Spleen (tissue), 11 donors: Measurements from ENCODE around the gene TAF4. TPM values are rescaled to one million over a fixed set of nuclear protein-coding genes. Genes with fewer than 3 reads are reported as not detected.

Experiments used
- DNase-seq: peaks from one replicate; pipeline ENCODE4 v3.0.0-alpha.2; 2020
- H3K27ac ChIP-seq, 8 donors: fragments of 200-600 bp; sonication (generic) in 7 of 8; 1 replicate in 4 of 8; 2 replicates in 4 of 8; pipeline versions ENCODE4 v1.5.0 to v1.8.0; 2016 to 2021; ENCODE audit warnings: inconsistent platforms in 4 of 8, mild to moderate bottlenecking in 4 of 8, moderate library complexity in 1 of 8
- H3K27me3 ChIP-seq, 7 donors: fragments of 200-600 bp; sonication (generic) in 6 of 7; replicated peaks in 1 of 7; 1 replicate in 4 of 7; 2 replicates in 3 of 7; pipeline versions ENCODE4 v1.5.0 to v1.8.0; 2016 to 2021; ENCODE audit warnings: inconsistent platforms in 3 of 7, mild to moderate bottlenecking in 1 of 7
- H3K36me3 ChIP-seq, 6 donors: fragments of 200-600 bp; sonication (generic) in 5 of 6; 1 replicate in 4 of 6; 2 replicates in 2 of 6; pipeline versions ENCODE4 v1.5.0 to v1.8.0; 2016 to 2021; ENCODE audit warnings: inconsistent platforms in 2 of 6
- H3K4me1 ChIP-seq, 6 donors: fragments of 200-600 bp; sonication (generic) in 5 of 6; 1 replicate in 3 of 6; 2 replicates in 3 of 6; pipeline versions ENCODE4 v1.5.0 to v1.8.0; 2016 to 2021; ENCODE audit warnings: inconsistent platforms in 3 of 6
- H3K4me3 ChIP-seq, 8 donors: fragments of 200-600 bp; sonication (generic) in 7 of 8; 1 replicate in 4 of 8; 2 replicates in 4 of 8; pipeline versions ENCODE4 v1.5.0 to v1.8.0; 2016 to 2021; ENCODE audit warnings: inconsistent platforms in 4 of 8, mild to moderate bottlenecking in 4 of 8, moderate library complexity in 2 of 8
- H3K9me3 ChIP-seq, 8 donors: fragments of 200-600 bp; sonication (generic) in 7 of 8; 1 replicate in 4 of 8; 2 replicates in 4 of 8; pipeline versions ENCODE4 v1.5.0 to v1.8.0; 2016 to 2021; ENCODE audit warnings: inconsistent platforms in 4 of 8
- CTCF ChIP-seq, 11 experiments: fragments of 200-600 bp in 7 of 11; fragments of 450-650 bp in 4 of 11; sonication (generic) in 4 of 11; IDR thresholded peaks in 8 of 11; conservative IDR thresholded peaks in 3 of 11; 1 replicate in 7 of 11; 2 replicates in 4 of 11; pipeline versions ENCODE4 v1.4.0 to v1.8.0; 2016 to 2021; ENCODE audit warnings: antibody characterized with exemption in 11 of 11, inconsistent platforms in 4 of 11, mild to moderate bottlenecking in 1 of 11
- POLR2A ChIP-seq, 3 donors: fragments of 450-650 bp; IDR thresholded peaks; one replicate each; pipeline ENCODE4 v1.5.1; 2017; ENCODE audit warnings: antibody characterized with exemption in 3 of 3, mild to moderate bottlenecking in 1 of 3
- POLR2AphosphoS5 ChIP-seq, 3 donors: sonication (generic); formaldehyde crosslinking; IDR thresholded peaks; one replicate each; pipeline ENCODE4 v1.5.1; 2017; ENCODE audit warnings: antibody characterized with exemption in 3 of 3
- WGBS, 5 donors: extraction: QIAGEN DNeasy Blood & Tissue Kit in 3 of 5; methylation state at CpG; one replicate each; pipeline versions ENCODE4 v1.1.5 to v1.1.7; 2013 to 2018; 5-methylcytosine and 5-hydroxymethylcytosine counted together
- intact Hi-C: fragments of 100-400 bp; cut with DNase I; formaldehyde crosslinking; loops from one replicate; pipeline ENCODE4 v1.15.0; 2023; ENCODE audit warnings: low total_unique reads
- polyA plus RNA-seq, 3 donors: library from polyadenylated mRNA; stranded (reverse); fragments of 200-250 nt; gene quantifications; one replicate each; pipeline ENCODE4 v1.2.1, GENCODE V29; 2013
- total RNA-seq, 7 donors: library from RNA; depleted of rRNA in 3 of 7; stranded (reverse); fragments of >200 nt in 3 of 7; fragmentation: NEBNext Ultra II Directional in 4 of 7; extraction: Animal tissue kit (Norgen Biotek cat#: 25700) in 4 of 7; gene quantifications; one replicate each; pipeline versions ENCODE4 v1.1.0 to v1.2.1, GENCODE V29; 2016 to 2021
- donor health status: healthy with polysubstance abuse.
- donor health status: DM: no; HTN: no; CAD: no; lungs with moderate emphysema.
- donor health status: DM: no; HTN: no; CAD: no.
- donor health status: Bipolar disorder and iron deficiency.
- donor health status: healthy.
- donor health status: DM: no; HTN: no; CAD: no.
- donor health status: DM: yes; HTN: yes; CAD: no.

The TAF4 gene
- total and polyA plus RNA-seq, 10 donors, result 4.3 to 28.3 (median 16.5) TPM

- Histone ChIP-seq H3K36me3 (no peaks in the 10 kb centered on the region), H3K27me3 (no peaks in the 10 kb centered on the region), H3K27ac (no peak overlapping the region), H3K4me3 (no peak overlapping the region), H3K9me3 (no peaks in the 10 kb centered on the region), H3K4me1 (peaks cover 13 to 76% (median 47%) of the 10 kb centered on the region in 6 donors)
- no peak for TF ChIP-seq POLR2A (IDR thresholded peaks at IDR 0.05)
- no peak for TF ChIP-seq CTCF (IDR thresholded peaks at IDR 0.05 in 8 of 11, conservative IDR thresholded peaks at IDR 0.05 in 3 of 11)
- TF ChIP-seq POLR2AphosphoS5 (IDR thresholded peaks at IDR 0.05), result no peak
- WGBS, 5 donors, result 69 to 92% (median 88%) methylated on average over 9 of the region's 9 CpGs
- intact Hi-C loops, result no loop called here
- DNase-seq, result no peak
These were observed 38.6 kb downstream of the TAF4 start for GRCh38 chr20:62027116-62027515.

- Histone ChIP-seq H3K27me3 (no peaks in the 10 kb centered on the region), H3K4me1 (peaks cover 13 to 76% (median 45%) of the 10 kb centered on the region in 6 donors), H3K36me3 (no peaks in the 10 kb centered on the region), H3K4me3 (no peak overlapping the region), H3K9me3 (no peaks in the 10 kb centered on the region), H3K27ac (peak overlapping the region in 3 of 8 donors; percentile 27 to 61 (median 60))
- WGBS, 5 donors, result 71 to 91% (median 89%) methylated on average over 7 to 11 of the region's 11 CpGs
- no peak for DNase-seq
- no peak for TF ChIP-seq CTCF (IDR thresholded peaks at IDR 0.05 in 8 of 11, conservative IDR thresholded peaks at IDR 0.05 in 3 of 11)
- intact Hi-C loops, result no loop called here
These were observed 39.2 kb downstream of the TAF4 start for GRCh38 chr20:62026564-62026856.

GRCh38 chr20:62025832-62026563 is 39.7 kb downstream of the TAF4 start:
- peaks cover 13 to 76% (median 42%) of the 10 kb centered on the region in 6 donors for H3K4me1 ChIP-seq
- intact Hi-C loops, result no loop called here

More at GRCh38 chr20:62025832-62026563, 39.7 kb downstream of the TAF4 start:
- H3K27me3 ChIP-seq, result no peaks in the 10 kb centered on the region
- H3K36me3 ChIP-seq, result no peaks in the 10 kb centered on the region
- H3K27ac ChIP-seq, result peak overlapping the region in 6 of 8 donors; percentile 27 to 63 (median 58)
- no peaks in the 10 kb centered on the region for H3K9me3 ChIP-seq
- WGBS, 5 donors, result 28 to 45% (median 37%) methylated on average over 22 of the region's 22 CpGs
- no peak for DNase-seq
- TF ChIP-seq POLR2AphosphoS5 (IDR thresholded peaks at IDR 0.05), result peak in 1 of 3 donors; percentile 57
- no peak for TF ChIP-seq POLR2A (IDR thresholded peaks at IDR 0.05)
- TF ChIP-seq CTCF (IDR thresholded peaks at IDR 0.05 in 8 of 11, conservative IDR thresholded peaks at IDR 0.05 in 3 of 11), result peak in 9 of 11 experiments; percentile 28 to 73 (median 63)
- no peak overlapping the region for H3K4me3 ChIP-seq
